OCI-LY1 (cell line): Measurements from ENCODE around the gene GLI3.

Experiments used
- CTCF ChIP-seq: fragments of 200-600 bp; sonication (generic), shearing (Covaris generic); IDR thresholded peaks from 2 replicates; pipeline ENCODE4 v1.5.1; 2017; ENCODE audit warnings: mild to moderate bottlenecking, antibody characterized with exemption, low read length, moderate library complexity, mixed read lengths
- EZH2 ChIP-seq: fragments of 200-600 bp; sonication (generic), shearing (Covaris generic); IDR thresholded peaks from 2 replicates; pipeline ENCODE4 v1.8.0; 2017; ENCODE audit warnings: borderline replicate concordance, mixed run types, mild to moderate bottlenecking, antibody characterized with exemption, low read length, moderate library complexity, mixed read lengths

GRCh38 chr7:41925946-41926345, 311.1 kb downstream of the GLI3 start:
- TF ChIP-seq CTCF (no peak), EZH2 (no peak)
